Vagina (tissue), 2 donors: Measurements from ENCODE around the gene ARSG.

ENCODE experiments used
- POLR2A ChIP-seq, 2 donors: fragments of 450-650 bp; IDR thresholded peaks; one replicate each; pipeline ENCODE4 v1.6.1; 2017; ENCODE audit warnings: antibody characterized with exemption in 2 of 2, mild to moderate bottlenecking in 2 of 2, moderate library complexity in 2 of 2
- POLR2AphosphoS5 ChIP-seq, 2 donors: sonication (generic); formaldehyde crosslinking; IDR thresholded peaks; one replicate each; pipeline ENCODE4 v1.9.0; 2017; ENCODE audit warnings: antibody characterized with exemption in 2 of 2, mild to moderate bottlenecking in 2 of 2, low read depth in 1 of 2; ENCODE audit not compliant: insufficient read depth in 1 of 2

- peak in 1 of 2 donors; percentile 15 for TF ChIP-seq POLR2AphosphoS5 (IDR thresholded peaks at IDR 0.05; ENCODE audit: insufficient read depth in 1 of 2, low read depth in 1 of 2)
- no peak for TF ChIP-seq POLR2A (IDR thresholded peaks at IDR 0.05)
These were observed 92.4 kb downstream of the ARSG start for GRCh38 chr17:68383443-68384321.
